HFFc6 (cell line): ENCODE results near the gene BDH1. TPM values are rescaled to one million over a fixed set of nuclear protein-coding genes. Genes with fewer than 3 reads are reported as not detected.
A peak's percentile ranks its signal among the peaks of the same experiment; 100 is the strongest.

Experiments used
- DNase-seq: peaks from one replicate; pipeline ENCODE4 v3.0.0-alpha.2; 2018
- H3K27ac Mint-ChIP-seq: 2 replicates; pipeline ENCODE4 v1.8.0; 2020; ENCODE audit warnings: mild to moderate bottlenecking, mixed read lengths
- H3K27me3 Mint-ChIP-seq: 2 replicates; pipeline ENCODE4 v1.8.0; 2021; ENCODE audit warnings: mild to moderate bottlenecking, moderate library complexity, mixed read lengths; ENCODE audit not compliant: insufficient read depth
- H3K36me3 Mint-ChIP-seq: 2 replicates; pipeline ENCODE4 v1.8.0; 2021; ENCODE audit warnings: low read depth, mixed read lengths
- H3K4me1 Mint-ChIP-seq: 2 replicates; pipeline ENCODE4 v1.8.0; 2020; ENCODE audit warnings: low read depth, mixed read lengths
- H3K4me3 Mint-ChIP-seq: 2 replicates; pipeline ENCODE4 v1.8.0; 2020; ENCODE audit warnings: mild to moderate bottlenecking, moderate library complexity, mixed read lengths
- H3K9me3 Mint-ChIP-seq: 2 replicates; pipeline ENCODE4 v1.8.0; 2020; ENCODE audit warnings: mild to moderate bottlenecking, mixed read lengths
- CTCF ChIP-seq: fragments of 200-600 bp; sonication (generic); IDR thresholded peaks from 2 replicates; pipeline ENCODE4 v1.5.0; 2021; ENCODE audit warnings: antibody characterized with exemption, mild to moderate bottlenecking
- total RNA-seq, 6 experiments: library from RNA; stranded (reverse); fragmentation: NEBNext Ultra II Directional; extraction: Animal tissue kit (Norgen Biotek cat#: 25700); gene quantifications; 2 replicates in 1 of 6; 3 replicates in 5 of 6; pipeline ENCODE4 v1.2.3, GENCODE V29; 2021

Gene BDH1
- total RNA-seq, 6 experiments from 2014 or later: 0.87 to 1.5 (median 1.2) TPM

GRCh38 chr3:197542741-197543454, 12.9 kb downstream of the BDH1 start:
- peaks cover 6% of the 10 kb centered on the region; the same call in 1 of the 2 replicates for H3K4me1 Mint-ChIP-seq
- TF ChIP-seq CTCF: no peak
- H3K36me3 Mint-ChIP-seq: no peaks in the 10 kb centered on the region
- H3K4me3 Mint-ChIP-seq: no peak overlapping the region
- no peaks in the 10 kb centered on the region for H3K9me3 Mint-ChIP-seq
- H3K27me3 Mint-ChIP-seq: peaks cover 18% of the 10 kb centered on the region
- no peak overlapping the region for H3K27ac Mint-ChIP-seq
- no peak for DNase-seq

DNA sequence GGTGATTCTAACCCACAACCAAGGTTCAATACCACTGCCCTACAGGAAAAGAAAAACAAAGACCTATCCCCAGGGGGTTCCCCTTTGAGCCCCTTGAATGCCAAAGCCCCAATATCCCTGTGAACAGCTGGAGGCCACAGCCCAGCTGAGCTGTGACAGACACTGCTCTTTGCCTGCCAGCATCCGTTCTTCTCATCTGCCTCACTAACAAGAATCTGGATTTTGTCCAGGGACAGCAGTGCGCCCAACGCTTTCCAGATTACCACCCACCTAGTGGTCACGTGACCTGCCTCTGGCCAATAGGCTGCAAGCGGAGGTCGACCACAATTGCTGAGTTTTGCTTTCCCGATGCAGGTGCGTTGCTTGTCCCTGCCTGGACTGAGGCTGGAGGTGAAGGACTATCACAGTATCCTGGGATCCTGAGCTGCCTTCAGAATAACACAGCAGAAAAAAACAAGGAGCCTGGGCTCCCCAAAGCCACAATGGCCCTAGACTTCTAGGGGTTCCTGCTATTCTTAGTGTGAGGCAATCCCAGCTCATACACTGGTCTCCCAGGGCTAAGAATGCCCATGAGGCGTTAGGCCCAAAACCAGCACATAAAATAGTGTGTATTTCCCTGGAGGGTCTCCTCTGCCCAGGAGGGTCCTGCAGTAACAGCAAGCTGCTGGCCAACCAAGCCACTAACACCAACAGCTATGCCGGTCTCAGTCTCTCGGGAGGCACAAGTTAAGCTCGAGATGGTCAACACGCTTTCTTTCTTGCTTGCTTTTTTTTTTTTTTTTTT, 13.8 kb downstream of the BDH1 start:
- DNase-seq: peak; percentile 53
- H3K27ac Mint-ChIP-seq: no peak overlapping the region
- peaks cover 6% of the 10 kb centered on the region; the same call in 1 of the 2 replicates for H3K4me1 Mint-ChIP-seq
- no peak for TF ChIP-seq CTCF
- no peaks in the 10 kb centered on the region for H3K36me3 Mint-ChIP-seq
- no peaks in the 10 kb centered on the region for H3K9me3 Mint-ChIP-seq
- H3K27me3 Mint-ChIP-seq: peaks cover 16% of the 10 kb centered on the region
- no peak overlapping the region for H3K4me3 Mint-ChIP-seq

GRCh38 chr3:197540961-197541377, 14.8 kb downstream of the BDH1 start:
- no peaks in the 10 kb centered on the region for H3K36me3 Mint-ChIP-seq
- TF ChIP-seq CTCF: no peak
- no peak overlapping the region for H3K27ac Mint-ChIP-seq
- no peak for DNase-seq
- H3K27me3 Mint-ChIP-seq: peaks cover 16% of the 10 kb centered on the region
- no peaks in the 10 kb centered on the region for H3K9me3 Mint-ChIP-seq
- H3K4me1 Mint-ChIP-seq: peaks cover 6% of the 10 kb centered on the region; the same call in 1 of the 2 replicates
- H3K4me3 Mint-ChIP-seq: no peak overlapping the region

- no peak for TF ChIP-seq CTCF
- Mint-ChIP-seq H3K36me3 (no peaks in the 10 kb centered on the region), H3K9me3 (no peaks in the 10 kb centered on the region), H3K27me3 (peaks cover 16% of the 10 kb centered on the region), H3K27ac (no peak overlapping the region), H3K4me1 (peaks cover 6% of the 10 kb centered on the region; the same call in 1 of the 2 replicates), H3K4me3 (no peak overlapping the region)
- DNase-seq: no peak
Observed at GRCh38 chr3:197539651-197540051, 16.1 kb downstream of the BDH1 start.

DNA sequence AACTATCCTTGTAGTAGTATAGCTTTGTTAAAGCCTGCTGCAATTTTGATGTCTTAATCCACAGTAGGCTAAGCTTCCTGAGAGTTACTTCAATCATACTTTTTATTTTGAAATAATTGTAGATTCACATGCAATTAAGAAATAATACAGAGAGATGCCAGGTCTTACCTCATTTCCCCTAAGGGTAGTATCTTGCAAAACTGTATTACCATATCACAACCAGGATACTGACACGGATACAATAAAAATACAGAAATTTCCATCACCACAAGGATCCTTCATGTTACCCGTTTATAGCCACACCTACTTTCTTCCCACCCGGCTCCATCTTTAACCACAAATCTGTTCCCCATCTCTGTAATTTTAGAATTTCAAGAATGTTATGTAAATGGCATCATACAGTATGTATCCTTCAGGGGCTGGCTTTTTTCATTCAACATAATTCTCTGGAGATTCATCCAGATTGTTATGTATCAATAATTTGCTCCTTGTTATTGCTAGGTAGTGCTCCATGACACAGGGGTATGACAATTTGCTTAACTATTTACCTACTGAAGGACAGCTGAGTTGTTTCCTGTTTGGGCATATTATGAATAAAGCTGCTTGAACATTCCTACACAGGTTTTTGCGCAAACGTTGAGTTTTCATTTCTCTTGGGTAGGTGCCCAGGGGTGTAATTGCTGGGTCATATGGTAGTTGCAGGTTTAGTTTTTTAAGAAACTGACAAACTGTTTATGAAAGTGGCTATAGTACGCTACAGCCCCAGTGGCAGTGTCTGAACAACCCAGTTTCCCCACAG, 21.6 kb downstream of the BDH1 start:
- no peak for DNase-seq
- Mint-ChIP-seq H3K27ac (no peak overlapping the region), H3K4me1 (no peaks in the 10 kb centered on the region), H3K4me3 (no peak overlapping the region), H3K36me3 (no peaks in the 10 kb centered on the region), H3K27me3 (peaks cover 6% of the 10 kb centered on the region), H3K9me3 (no peaks in the 10 kb centered on the region)
- no peak for TF ChIP-seq CTCF
